H9 (cell line): Measurements from ENCODE around the gene VGLL2. TPM values are rescaled to one million over a fixed set of nuclear protein-coding genes. Genes with fewer than 3 reads are reported as not detected.

ENCODE experiments used
- DNase-seq: peaks from one replicate; pipeline ENCODE4 v3.0.0-alpha.2; 2017
- H2AFZ ChIP-seq: one replicate; pipeline ENCODE4 v1.6.1; 2013; ENCODE audit warnings: mild to moderate bottlenecking, low read length, control low read depth, moderate library complexity
- H2AK5ac ChIP-seq: 2 replicates; pipeline ENCODE4 v1.6.1; 2013; ENCODE audit warnings: low read length, control low read depth, mixed read lengths; ENCODE audit not compliant: insufficient read length
- H2BK120ac ChIP-seq: one replicate; pipeline ENCODE4 v1.6.1; 2013; ENCODE audit warnings: low read depth, mild to moderate bottlenecking, low read length, control low read depth, inconsistent platforms; ENCODE audit not compliant: poor library complexity, severe bottlenecking
- H2BK12ac ChIP-seq: 2 replicates; pipeline ENCODE4 v1.6.1; 2013; ENCODE audit warnings: low read length, control low read depth, mixed read lengths, low read depth; ENCODE audit not compliant: insufficient read length
- H2BK15ac ChIP-seq: 2 replicates; pipeline ENCODE4 v1.6.1; 2013; ENCODE audit warnings: low read depth, low read length, control low read depth
- H2BK20ac ChIP-seq: one replicate; pipeline ENCODE4 v1.6.1; 2013; ENCODE audit warnings: low read depth, mild to moderate bottlenecking, low read length, control low read depth, inconsistent platforms; ENCODE audit not compliant: poor library complexity, severe bottlenecking
- H2BK5ac ChIP-seq: 2 replicates; pipeline ENCODE4 v1.6.1; 2013; ENCODE audit warnings: low read length, control low read depth, mixed read lengths; ENCODE audit not compliant: insufficient read length
- H3K14ac ChIP-seq: 2 replicates; pipeline ENCODE4 v1.6.1; 2013; ENCODE audit warnings: low read length, control low read depth; ENCODE audit not compliant: insufficient read depth
- H3K18ac ChIP-seq: 2 replicates; pipeline ENCODE4 v1.6.1; 2013; ENCODE audit warnings: low read depth, mild to moderate bottlenecking, mixed read lengths, low read length, control low read depth; ENCODE audit not compliant: insufficient read length
- H3K23ac ChIP-seq: 2 replicates; pipeline ENCODE4 v1.6.1; 2013; ENCODE audit warnings: low read length, control low read depth, mixed read lengths, low read depth; ENCODE audit not compliant: insufficient read length
- H3K23me2 ChIP-seq: 2 replicates; pipeline ENCODE4 v1.6.1; 2013; ENCODE audit warnings: low read depth, mild to moderate bottlenecking, mixed read lengths, low read length, control low read depth; ENCODE audit not compliant: insufficient read length, poor library complexity, severe bottlenecking
- H3K27ac ChIP-seq: 2 replicates; pipeline ENCODE4 v1.5.1; 2013; ENCODE audit warnings: low read length, control low read depth, mixed read lengths, low read depth; ENCODE audit not compliant: insufficient read length
- H3K27me3 ChIP-seq: 2 replicates; pipeline ENCODE4 v1.6.1; 2013; ENCODE audit warnings: low read length, control low read depth, inconsistent platforms; ENCODE audit not compliant: insufficient read depth
- H3K4ac ChIP-seq: 2 replicates; pipeline ENCODE4 v1.6.1; 2013; ENCODE audit warnings: low read depth, mild to moderate bottlenecking, control low read depth, inconsistent platforms, low read length, moderate library complexity
- H3K4me1 ChIP-seq: 2 replicates; pipeline ENCODE4 v1.6.1; 2013; ENCODE audit warnings: low read length, control low read depth, inconsistent platforms; ENCODE audit not compliant: insufficient read depth
- H3K4me2 ChIP-seq: 2 replicates; pipeline ENCODE4 v1.6.1; 2013; ENCODE audit warnings: low read length, control low read depth, mixed read lengths; ENCODE audit not compliant: insufficient read length, insufficient read depth
- H3K56ac ChIP-seq: 2 replicates; pipeline ENCODE4 v1.6.1; 2013; ENCODE audit warnings: low read depth, mild to moderate bottlenecking, mixed read lengths, low read length, control low read depth; ENCODE audit not compliant: insufficient read length
- H3K79me1 ChIP-seq: 2 replicates; pipeline ENCODE4 v1.6.1; 2013; ENCODE audit warnings: low read depth, mild to moderate bottlenecking, moderate library complexity, low read length, control low read depth, inconsistent platforms; ENCODE audit not compliant: insufficient read depth, poor library complexity, severe bottlenecking
- H3K79me2 ChIP-seq: 2 replicates; pipeline ENCODE4 v1.6.1; 2013; ENCODE audit warnings: low read length, control low read depth, inconsistent platforms; ENCODE audit not compliant: insufficient read depth
- H3K9ac ChIP-seq: 2 replicates; pipeline ENCODE4 v1.6.1; 2013; ENCODE audit warnings: low read length, control low read depth, mixed read lengths; ENCODE audit not compliant: insufficient read length; ENCODE audit errors: extremely low read depth
- H3K9me3 ChIP-seq: one replicate; pipeline ENCODE4 v1.6.1; 2013; ENCODE audit warnings: low read depth, low read length, inconsistent platforms; ENCODE audit not compliant: control insufficient read depth
- H3T11ph ChIP-seq: one replicate; pipeline ENCODE4 v1.6.1; 2013; ENCODE audit warnings: mild to moderate bottlenecking, low read length, control low read depth, inconsistent platforms
- H4K20me1 ChIP-seq: one replicate; pipeline ENCODE4 v1.6.1; 2013; ENCODE audit not compliant: control insufficient read depth, insufficient read length, insufficient read depth
- H4K5ac ChIP-seq: 2 replicates; pipeline ENCODE4 v1.6.1; 2013; ENCODE audit warnings: low read depth, mild to moderate bottlenecking, mixed read lengths, low read length, control low read depth; ENCODE audit not compliant: insufficient read length
- H4K8ac ChIP-seq: replicated peaks from 2 replicates; pipeline ENCODE4 v1.6.1; 2013; ENCODE audit warnings: low read length, control low read depth, mixed read lengths, low read depth; ENCODE audit not compliant: insufficient read length
- H4K91ac ChIP-seq: 2 replicates; pipeline ENCODE4 v1.6.1; 2013; ENCODE audit warnings: low read depth, mild to moderate bottlenecking, moderate library complexity, mixed read lengths, low read length, control low read depth; ENCODE audit not compliant: insufficient read length
- H3K27ac Mint-ChIP-seq, 3 experiments: 2 replicates in 2 of 3; 3 replicates in 1 of 3; pipeline ENCODE4 v1.8.0; 2020 to 2021; ENCODE audit warnings: mixed read lengths in 3 of 3, mild to moderate bottlenecking in 1 of 3, moderate library complexity in 1 of 3
- H3K27me3 Mint-ChIP-seq: 2 replicates; pipeline ENCODE4 v1.8.0; 2021; ENCODE audit warnings: low read depth, mild to moderate bottlenecking, moderate library complexity, mixed read lengths
- H3K36me3 Mint-ChIP-seq, 3 experiments: 2 replicates in 2 of 3; 3 replicates in 1 of 3; pipeline ENCODE4 v1.8.0; 2020 to 2021; ENCODE audit warnings: low read depth in 3 of 3, mixed read lengths in 3 of 3; ENCODE audit not compliant: insufficient read depth in 1 of 3
- H3K4me1 Mint-ChIP-seq, 2 experiments: 2 replicates each; pipeline ENCODE4 v1.8.0; 2020; ENCODE audit warnings: mixed read lengths in 2 of 2
- H3K4me3 Mint-ChIP-seq, 2 experiments: 2 replicates in 1 of 2; 3 replicates in 1 of 2; pipeline ENCODE4 v1.8.0; 2020 to 2021; ENCODE audit warnings: mild to moderate bottlenecking in 2 of 2, mixed read lengths in 2 of 2, moderate library complexity in 1 of 2
- H3K9me3 Mint-ChIP-seq, 2 experiments: 2 replicates in 1 of 2; 3 replicates in 1 of 2; pipeline ENCODE4 v1.8.0; 2020; ENCODE audit warnings: mild to moderate bottlenecking in 2 of 2, mixed read lengths in 2 of 2, moderate library complexity in 1 of 2
- WGBS: extraction: QIAGEN DNeasy Blood & Tissue Kit; methylation state at CpG from one replicate; pipeline ENCODE4 v1.1.7; 2013; ENCODE audit warnings: missing lambda C conversion rate, low lambda C conversion rate, mixed read lengths; ENCODE audit not compliant: insufficient read length; ENCODE audit errors: extremely low coverage; 5-methylcytosine and 5-hydroxymethylcytosine counted together
- total RNA-seq: library from RNA; stranded (reverse); gene quantifications from 2 replicates; pipeline ENCODE4 v1.2.1, GENCODE V29; 2021
- TF ChIP-seq, protein P1 (sequence below): fragments of 200-600 bp; sonication (generic); conservative IDR thresholded peaks from 3 replicates; pipeline ENCODE4 v1.8.0; 2021; ENCODE audit warnings: antibody characterized with exemption, mild to moderate bottlenecking

The VGLL2 gene
- total RNA-seq, 1 experiment from 2014 or later, result not detected

- Mint-ChIP-seq H3K4me1 (peaks cover 2 to 4% of the 10 kb centered on the region in 2 experiments; a peak in 3 of 4 replicates), H3K27me3 (no peaks in the 10 kb centered on the region; the same call in 1 of the 2 replicates), H3K36me3 (no peaks in the 10 kb centered on the region), H3K27ac (no peak overlapping the region), H3K9me3 (peaks cover 0 to 5% of the 10 kb centered on the region in 2 experiments; a peak in 2 of 5 replicates), H3K4me3 (no peak overlapping the region)
- H4K8ac ChIP-seq, result no peak overlapping the region
- no peaks in the 10 kb centered on the region for H3K9me3 ChIP-seq
- H3K56ac ChIP-seq, result no peak overlapping the region
- H3T11ph ChIP-seq, result no peak overlapping the region
- H3K14ac ChIP-seq, result no peak overlapping the region
- no peaks in the 10 kb centered on the region for H3K79me1 ChIP-seq
- no peak overlapping the region for H3K4me2 ChIP-seq
- no peak overlapping the region for H2AFZ ChIP-seq
- H3K27me3 ChIP-seq, result no peaks in the 10 kb centered on the region
- no peak overlapping the region for H2BK15ac ChIP-seq
- H4K91ac ChIP-seq, result no peak overlapping the region
- no peaks in the 10 kb centered on the region for H3K23me2 ChIP-seq
- no peak overlapping the region for H2BK12ac ChIP-seq
- H3K27ac ChIP-seq, result no peak overlapping the region
- WGBS, result no CpG with 5 or more reads among the region's 3 CpGs
- H2BK5ac ChIP-seq, result no peak overlapping the region
- H2BK20ac ChIP-seq, result no peak overlapping the region
- H3K79me2 ChIP-seq, result no peaks in the 10 kb centered on the region
- H3K4me1 ChIP-seq, result no peaks in the 10 kb centered on the region; the same call in 1 of the 2 replicates
- no peak overlapping the region for H3K18ac ChIP-seq
- H2AK5ac ChIP-seq, result no peak overlapping the region
- H3K9ac ChIP-seq, result no peak overlapping the region
- no peak overlapping the region for H3K4ac ChIP-seq
- H2BK120ac ChIP-seq, result no peak overlapping the region
- H4K20me1 ChIP-seq, result no peaks in the 10 kb centered on the region
- no peak overlapping the region for H4K5ac ChIP-seq
- no peak for DNase-seq
- no peak overlapping the region for H3K23ac ChIP-seq
- TF ChIP-seq, protein P1, sequence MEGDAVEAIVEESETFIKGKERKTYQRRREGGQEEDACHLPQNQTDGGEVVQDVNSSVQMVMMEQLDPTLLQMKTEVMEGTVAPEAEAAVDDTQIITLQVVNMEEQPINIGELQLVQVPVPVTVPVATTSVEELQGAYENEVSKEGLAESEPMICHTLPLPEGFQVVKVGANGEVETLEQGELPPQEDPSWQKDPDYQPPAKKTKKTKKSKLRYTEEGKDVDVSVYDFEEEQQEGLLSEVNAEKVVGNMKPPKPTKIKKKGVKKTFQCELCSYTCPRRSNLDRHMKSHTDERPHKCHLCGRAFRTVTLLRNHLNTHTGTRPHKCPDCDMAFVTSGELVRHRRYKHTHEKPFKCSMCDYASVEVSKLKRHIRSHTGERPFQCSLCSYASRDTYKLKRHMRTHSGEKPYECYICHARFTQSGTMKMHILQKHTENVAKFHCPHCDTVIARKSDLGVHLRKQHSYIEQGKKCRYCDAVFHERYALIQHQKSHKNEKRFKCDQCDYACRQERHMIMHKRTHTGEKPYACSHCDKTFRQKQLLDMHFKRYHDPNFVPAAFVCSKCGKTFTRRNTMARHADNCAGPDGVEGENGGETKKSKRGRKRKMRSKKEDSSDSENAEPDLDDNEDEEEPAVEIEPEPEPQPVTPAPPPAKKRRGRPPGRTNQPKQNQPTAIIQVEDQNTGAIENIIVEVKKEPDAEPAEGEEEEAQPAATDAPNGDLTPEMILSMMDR, result no peak
Observed at GRCh38 chr6:117227245-117227962, 38.0 kb upstream of the VGLL2 start.
